A204.1 (cell line): ENCODE measurements around the gene MAGEB17.

Experiments
- FAIRE-seq: peaks from 2 replicates; lab custom pipeline; 2012; peaks lifted over from hg19 to GRCh38; lab: Jason Lieb, UNC

MAGEB17 gene

GRCh38 chrX:16210061-16210460 is 42.8 kb downstream of the MAGEB17 start:
- FAIRE-seq = no peak

- FAIRE-seq = no peak
These were observed 44.7 kb downstream of the MAGEB17 start for GRCh38 chrX:16212024-16212423.

GRCh38 chrX:16212436-16212835 is 45.2 kb downstream of the MAGEB17 start:
- FAIRE-seq = no peak

- no peak for FAIRE-seq
These were observed 46.7 kb downstream of the MAGEB17 start for GRCh38 chrX:16213961-16214360.

- no peak for FAIRE-seq
These were observed 48.4 kb downstream of the MAGEB17 start for GRCh38 chrX:16215660-16216059.
